HG03432 (cell line): ENCODE measurements around the gene ZNF501.

Experiments used
- ATAC-seq: cut with Tn5 transposase; IDR thresholded peaks from one replicate; pipeline ENCODE4 v1.9.1; 2021; ENCODE audit warnings: mild to moderate bottlenecking, moderate library complexity; ENCODE audit not compliant: unreplicated experiment

ZNF501 gene

DNA sequence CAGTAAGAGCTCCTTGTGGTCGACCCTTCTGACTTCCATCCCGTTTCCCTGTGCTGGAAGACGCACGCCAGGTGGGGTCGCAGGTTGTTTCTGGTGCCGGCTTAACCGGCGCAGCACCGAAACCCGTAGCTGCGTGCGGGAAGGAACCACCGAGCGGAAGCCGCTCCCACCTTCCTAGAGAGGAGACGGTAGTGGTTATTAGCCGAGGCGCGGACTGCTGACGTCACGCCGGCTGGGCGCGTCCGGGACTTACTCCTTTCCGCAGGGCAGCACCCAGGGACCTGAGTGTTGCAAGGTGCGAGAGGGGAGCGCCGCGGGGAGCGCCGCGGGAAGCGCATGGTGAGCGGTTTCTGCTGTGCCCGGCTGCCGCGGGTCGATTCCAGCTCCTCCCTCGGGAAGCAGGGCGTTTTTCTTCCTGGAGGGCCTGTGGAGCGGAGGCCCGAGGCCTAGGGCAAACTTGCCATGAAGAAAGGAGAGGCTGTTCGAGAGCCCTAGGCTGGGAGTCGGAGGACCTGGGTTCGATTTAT is at the start of gene ZNF501:
TSS of gene ZNF501 (plus strand) at position 252 of the 527 bp plus-strand sequence. CDS start 4,787 bp downstream, outside the sequence.
- ATAC-seq, result peak; percentile 94

DNA sequence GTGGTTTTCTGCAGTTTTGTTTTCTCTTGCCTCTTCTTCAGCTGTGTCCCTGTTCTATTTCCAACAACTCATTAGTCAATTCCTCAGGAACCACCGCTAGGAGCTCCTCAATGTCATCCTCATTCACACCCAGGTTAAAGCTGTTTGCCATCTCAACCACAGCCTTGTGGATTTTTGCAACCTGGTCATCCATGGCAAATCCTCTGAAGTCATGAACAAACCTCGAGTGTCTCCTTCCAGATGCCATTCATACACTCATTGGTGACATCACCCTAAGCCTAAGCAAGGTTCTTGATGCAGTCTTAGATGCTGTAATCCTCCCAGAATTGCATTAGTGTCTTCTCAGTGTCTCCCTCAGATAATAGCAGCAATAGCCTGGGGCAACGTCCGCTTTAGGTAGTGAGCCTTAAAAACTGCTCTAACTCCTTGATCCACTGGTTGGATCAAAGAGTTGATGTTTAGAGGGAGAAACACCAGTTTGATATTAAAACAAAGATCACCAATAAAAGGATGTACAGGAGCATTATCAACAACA is 48.4 kb upstream of the ZNF501 start:
- no peak for ATAC-seq

DNA sequence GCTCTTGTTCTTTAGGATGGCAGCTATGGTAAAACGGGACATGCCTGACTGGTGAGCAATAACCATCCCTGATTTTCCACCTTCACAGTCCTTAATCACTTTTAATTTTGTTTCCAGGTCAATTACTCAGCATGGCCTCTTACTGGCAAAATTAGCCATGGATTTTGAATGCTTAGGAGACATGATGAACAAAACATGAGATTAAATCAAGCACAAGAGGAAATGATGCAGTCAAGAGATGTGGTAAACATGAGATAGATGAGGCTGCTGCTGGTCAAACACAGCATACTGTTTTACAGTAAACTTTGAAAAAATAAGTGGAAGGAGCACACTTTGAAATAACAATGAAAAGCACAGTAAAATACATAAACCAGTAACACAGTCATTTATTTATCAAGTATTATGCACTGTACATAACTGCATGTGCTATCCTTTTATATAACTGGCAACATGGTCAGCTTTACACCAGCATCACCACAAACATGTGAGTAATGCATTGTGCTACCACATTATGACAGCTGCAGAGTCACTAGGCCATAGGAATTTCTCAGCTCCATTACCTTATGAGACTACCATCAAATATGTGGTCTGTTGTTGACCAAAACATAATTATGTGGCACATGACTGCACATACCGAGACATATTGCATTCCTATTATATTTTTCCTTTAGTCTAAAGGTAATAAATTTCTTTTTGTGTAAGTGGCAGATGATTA is 47.1 kb upstream of the ZNF501 start:
- ATAC-seq, result no peak

DNA sequence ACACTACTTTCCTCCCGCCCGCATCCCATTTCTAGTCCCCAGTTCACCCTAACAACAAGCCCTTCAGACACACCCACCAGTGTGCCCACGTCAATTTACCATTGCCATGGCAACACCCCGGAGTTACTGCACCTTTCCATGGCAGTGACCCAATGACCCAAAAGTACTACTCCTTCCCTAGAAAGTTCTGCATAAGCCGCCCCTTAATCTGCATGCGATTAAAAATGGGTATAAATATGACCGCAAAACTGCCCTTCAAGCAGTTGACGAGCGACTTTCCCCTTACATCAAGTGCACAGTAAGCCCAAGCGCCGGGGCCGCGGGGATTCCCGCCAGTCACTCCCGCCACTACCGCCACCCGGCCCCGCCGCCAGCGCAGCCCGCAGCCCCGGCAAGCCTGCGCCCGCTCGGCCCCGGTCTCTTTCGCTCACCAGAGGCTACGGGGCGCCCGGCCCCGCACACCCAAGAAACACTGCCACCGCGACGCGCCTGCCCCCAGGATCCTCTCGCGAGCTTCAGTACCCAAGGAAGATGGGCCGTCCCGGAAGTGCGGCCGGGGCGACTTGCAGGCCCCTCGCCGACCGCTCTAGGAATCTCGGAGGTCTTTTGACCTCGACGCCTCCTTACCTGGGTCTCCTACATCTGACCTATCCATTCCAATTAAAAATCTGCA is 44.2 kb upstream of the ZNF501 start:
- peak; percentile 66 for ATAC-seq

DNA sequence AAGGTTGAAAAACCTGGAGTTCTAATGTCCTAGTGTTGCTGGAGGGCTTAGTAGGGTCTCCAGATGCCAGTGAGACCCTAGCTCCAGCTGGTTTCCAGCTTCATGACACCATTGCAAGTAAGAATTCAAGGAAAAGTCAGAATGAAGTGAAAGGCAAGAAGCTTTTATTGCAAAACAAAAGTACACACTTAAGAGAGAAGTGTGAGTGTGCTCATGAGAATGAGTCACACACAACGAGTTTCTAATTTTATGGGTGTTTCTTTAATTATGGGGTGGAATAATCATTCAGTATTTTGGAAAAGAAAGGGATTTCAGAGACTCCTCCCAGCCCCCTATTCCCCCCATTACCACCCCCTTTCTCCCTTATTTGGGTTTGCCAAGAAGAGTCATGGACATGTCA is 41.5 kb upstream of the ZNF501 start:
- no peak for ATAC-seq

DNA sequence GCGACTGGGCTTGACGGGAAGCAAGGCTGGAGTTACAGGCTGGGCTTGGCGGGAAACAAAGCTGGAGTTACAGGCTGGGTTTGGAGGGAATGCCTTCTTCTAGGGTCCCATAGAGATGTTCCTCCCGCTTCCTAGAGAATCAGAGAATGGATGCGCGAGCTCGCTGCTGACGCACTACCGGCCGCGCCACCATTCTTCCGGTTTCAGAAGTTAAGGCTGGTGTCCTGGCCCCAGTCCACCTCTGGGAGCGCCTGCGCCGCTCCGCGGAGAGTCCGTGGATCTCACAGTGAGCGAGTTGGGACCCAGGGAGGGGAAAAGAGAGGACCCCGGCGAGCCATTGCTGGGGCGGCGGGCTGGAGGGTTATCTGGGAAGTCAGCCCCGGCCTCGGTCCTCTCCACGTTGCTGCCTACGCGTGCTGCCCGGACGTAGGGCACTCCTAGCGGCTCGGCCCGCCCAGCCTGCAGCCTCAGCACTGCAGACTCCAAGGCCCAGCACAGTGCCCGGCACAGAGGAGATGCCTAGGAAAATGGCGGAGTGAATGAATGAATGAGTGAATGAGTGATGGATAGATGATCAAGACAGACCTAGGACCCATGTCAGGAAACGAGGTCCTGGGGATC is 16.9 kb upstream of the ZNF501 start, which contains the start of gene ZNF502:
TSS of gene ZNF502 (plus strand) at position 206 of the 621 bp plus-strand sequence. CDS start 7,602 bp downstream, outside the sequence.
- ATAC-seq, result no peak

DNA sequence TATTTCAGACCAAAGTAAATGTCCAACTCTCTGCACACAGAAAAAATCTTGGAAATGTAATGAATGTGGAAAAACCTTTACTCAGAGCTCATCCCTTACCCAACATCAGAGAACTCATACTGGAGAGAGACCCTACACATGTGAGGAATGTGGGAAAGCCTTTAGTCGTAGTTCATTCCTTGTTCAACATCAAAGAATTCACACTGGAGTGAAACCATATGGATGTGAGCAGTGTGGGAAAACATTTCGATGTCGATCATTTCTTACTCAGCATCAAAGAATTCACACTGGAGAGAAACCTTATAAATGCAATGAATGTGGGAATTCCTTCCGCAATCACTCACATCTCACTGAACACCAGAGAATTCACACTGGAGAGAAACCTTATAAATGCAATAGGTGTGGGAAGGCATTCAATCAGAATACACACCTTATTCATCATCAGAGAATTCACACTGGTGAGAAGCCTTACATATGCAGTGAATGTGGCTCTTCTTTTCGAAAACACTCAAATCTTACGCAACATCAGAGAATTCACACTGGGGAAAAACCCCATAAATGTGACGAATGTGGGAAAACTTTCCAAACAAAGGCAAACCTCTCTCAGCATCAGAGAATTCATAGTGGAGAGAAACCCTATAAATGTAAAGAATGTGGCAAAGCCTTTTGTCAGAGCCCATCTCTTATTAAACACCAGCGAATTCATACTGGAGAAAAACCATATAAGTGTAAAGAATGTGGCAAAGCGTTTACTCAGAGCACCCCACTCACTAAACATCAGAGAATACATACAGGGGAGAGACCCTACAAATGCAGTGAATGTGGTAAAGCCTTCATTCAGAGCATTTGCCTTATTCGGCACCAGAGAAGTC is 8.0 kb upstream of the ZNF501 start:
- ATAC-seq, result no peak

DNA sequence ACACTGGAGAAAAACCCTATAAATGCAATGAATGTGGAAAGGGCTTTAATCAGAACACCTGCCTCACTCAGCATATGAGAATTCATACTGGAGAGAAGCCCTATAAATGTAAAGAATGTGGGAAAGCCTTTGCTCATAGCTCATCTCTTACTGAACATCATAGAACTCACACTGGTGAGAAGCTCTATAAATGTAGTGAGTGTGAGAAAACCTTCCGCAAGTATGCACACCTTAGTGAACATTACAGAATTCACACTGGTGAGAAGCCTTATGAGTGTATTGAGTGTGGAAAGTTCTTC is 7.4 kb upstream of the ZNF501 start:
- ATAC-seq, result no peak

DNA sequence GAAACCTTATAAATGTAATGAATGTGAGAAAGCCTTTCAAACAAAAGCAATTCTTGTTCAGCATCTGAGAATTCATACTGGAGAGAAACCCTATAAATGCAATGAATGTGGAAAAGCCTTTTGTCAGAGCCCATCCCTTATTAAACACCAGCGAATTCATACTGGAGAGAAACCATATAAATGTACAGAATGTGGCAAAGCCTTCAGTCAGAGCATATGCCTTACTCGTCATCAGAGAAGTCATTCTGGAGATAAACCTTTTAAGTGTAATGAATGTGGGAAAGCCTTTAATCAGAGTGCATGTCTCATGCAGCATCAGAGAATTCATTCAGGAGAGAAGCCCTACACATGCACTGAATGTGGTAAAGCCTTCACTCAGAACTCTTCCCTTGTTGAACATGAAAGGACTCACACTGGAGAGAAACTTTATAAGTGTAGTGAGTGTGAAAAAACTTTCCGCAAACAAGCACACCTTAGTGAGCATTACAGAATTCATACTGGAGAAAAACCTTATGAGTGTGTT is 5.3 kb downstream of the ZNF501 start:
- no peak for ATAC-seq

DNA sequence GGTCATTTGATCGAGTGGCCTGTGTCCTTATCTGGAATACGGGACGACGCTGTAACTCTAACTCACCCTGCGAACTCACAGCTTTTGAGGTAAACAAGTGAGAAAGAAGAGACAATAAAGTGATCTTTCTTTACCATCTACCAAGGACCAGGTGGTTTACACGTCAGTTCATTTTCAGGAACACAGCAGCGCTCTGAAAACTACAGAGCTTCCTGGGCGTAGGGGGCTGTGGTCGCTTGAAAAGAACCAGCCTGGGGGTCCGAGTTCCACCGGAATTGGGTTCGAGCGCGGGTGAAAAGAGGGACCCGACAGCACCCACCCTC is 31.6 kb downstream of the ZNF501 start:
- peak; percentile 2 for ATAC-seq

DNA sequence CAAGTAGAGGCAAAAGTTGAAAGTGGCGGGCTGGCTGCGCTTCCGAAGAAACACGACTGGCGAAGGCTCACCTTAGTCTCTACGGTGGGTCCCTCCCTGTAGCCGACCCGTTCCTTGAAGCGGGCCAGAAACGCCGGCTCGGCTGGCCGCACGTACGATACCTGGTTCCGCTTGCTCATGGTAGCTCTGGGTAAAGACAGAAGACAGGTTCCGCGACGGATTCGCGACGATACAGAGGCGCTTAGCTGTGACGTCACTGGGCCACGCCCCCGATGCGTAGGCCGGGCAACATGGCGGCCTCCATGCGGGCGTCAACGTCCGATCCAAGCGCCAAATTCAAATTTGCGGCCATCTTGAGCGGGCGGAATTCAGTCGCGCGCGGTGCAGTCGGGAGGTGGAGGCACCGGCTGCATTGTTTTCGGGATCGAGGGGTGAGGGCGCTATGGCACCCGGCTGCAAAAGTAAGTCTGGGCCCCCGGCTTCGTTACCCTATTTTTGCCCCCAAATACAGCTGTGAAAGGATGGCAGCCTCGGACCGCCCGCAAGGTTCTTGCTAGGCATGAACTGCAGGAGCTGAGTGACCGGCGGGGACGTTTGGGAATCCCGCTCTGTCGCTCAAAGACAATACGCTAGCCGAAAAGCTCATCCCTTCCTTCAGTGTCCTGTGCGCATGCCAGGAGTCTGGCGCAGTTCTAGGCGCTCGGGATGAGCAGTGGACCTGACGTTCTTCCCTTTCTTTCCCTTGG is 32.2 kb downstream of the ZNF501 start, which contains the start of the genes KIAA1143 and KIF15:
TSS of gene KIAA1143 (minus strand) at position 196 of the 746 bp plus-strand sequence. CDS start at position 179, 17 bp downstream.
TSS of gene KIF15 (plus strand) at position 371 of the 746 bp plus-strand sequence. CDS start at position 443, 72 bp downstream.
- peak; percentile 92 for ATAC-seq

DNA sequence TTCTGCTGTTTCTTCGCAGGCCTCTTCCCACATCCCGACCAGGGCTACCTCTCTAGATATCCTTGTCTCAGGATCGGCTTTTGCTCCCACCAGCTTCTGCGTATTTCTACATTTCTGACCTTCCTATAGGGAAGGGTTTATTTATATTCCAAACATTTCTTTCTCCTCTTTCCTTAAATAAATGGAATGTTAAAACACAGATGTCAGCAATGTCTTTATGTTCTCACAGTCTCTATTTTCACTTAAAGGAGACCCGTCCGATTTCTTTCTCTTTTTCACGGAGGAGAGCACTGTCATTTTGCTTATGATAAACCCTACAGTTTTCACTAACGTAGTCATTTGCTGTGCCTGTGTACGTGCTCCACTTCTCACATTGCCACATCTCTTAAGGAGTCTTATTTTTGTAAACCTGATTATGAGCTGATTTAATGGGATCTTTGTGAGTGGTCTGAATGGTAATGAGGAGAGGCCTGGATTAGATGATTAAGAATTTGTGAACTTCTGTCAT is 32.8 kb downstream of the ZNF501 start:
- no peak for ATAC-seq

DNA sequence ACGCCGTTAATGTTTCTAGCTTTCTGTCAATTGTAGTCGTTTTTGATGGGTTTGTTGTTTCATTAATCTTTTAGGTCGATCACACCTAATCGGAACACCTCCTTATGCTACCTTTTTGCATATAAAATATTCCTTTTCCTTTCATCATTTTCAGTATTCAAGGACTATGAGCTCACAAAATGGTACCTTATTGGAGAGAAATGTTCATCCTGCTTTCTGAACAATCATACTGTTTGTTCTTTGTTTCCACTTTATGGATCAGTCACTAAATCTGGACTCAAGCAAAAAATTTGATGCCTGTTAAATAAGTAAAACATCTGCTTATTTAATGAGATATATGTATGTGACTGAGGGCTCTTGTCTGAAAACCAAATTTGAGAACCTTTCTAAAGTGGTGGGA is 33.3 kb downstream of the ZNF501 start:
- ATAC-seq, result no peak

DNA sequence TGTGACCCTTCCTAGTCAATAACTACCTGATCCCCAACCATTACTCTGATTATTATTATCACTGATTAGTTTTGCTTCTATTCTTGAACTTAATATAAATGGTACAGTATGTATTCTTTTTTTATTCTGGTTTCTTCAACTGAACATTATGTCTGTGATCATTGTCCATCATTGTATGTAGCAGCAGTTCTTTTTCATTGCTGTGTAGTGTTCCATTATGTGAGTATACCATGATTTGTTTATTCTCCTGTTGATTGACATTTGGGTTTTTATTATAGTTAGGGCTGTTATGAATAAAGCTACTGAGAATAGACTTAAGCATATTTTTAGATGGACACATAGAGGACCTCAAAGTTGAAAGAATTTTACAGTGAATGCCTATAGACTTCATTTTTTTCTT is 34.8 kb downstream of the ZNF501 start:
- no peak for ATAC-seq

DNA sequence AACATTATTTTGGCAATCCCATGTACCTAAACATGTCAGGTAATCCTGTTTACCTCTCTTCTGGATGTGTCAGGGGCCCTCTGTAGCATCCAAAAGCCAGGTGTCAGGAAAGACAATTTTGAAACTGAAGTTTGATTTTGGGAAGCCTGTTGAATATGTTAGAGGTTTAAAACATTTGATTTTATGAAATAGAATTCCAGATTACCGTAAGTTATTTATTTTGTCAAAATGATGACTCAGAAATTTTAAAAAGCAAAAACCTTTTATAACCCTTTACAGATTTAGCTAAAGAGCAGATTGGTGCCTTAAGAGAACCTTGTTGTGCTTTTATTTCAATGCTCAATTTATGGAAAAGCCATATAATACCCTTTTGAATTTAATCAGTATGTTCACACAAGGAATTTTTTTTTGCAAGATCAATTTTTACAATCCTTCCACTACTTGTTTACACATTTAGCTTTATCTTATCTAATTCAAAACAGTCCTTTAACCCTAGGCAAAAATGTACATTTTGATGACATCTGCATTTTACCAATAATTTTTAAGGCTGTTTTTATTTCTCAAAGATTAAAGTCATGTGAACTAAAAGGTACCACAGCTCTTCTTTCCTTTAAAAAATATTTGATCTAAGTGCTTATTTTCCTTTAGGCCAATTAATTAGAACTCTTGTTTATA is 42.1 kb downstream of the ZNF501 start:
- no peak for ATAC-seq

DNA sequence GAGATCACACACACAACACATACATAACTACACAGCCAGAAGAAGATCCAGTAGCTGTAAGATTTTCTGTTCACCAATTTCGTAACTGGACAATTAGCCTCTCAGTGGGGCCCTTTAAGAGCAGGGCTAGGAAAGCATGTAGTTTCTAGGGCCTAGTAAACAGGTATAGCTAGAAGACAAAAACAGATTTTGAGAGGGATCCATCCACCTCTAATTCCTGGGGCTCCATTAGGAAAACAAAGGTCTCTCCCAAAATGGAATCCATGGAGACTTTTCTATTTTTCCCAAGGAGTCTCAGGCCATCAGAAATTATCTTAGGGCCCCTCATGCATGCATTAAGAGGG is 42.6 kb downstream of the ZNF501 start:
- ATAC-seq, result no peak

DNA sequence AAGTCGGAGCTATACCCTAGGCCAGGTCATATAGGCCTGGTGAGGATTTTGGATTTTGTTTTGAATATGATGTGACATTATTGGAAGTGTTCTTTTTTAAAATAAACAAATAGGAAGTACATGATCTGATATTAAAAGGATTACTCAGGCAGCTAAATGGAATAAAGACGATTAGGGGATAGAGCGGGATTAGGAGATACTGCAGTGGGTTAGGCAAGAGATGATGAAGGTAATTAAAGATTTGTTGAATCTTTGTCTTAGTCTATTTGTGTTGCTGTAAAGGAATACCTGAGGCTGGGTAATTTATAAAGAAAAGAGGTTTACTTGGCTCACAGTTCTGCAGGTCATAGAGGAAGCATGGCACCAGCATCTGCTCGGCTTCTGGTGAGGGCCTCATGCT is 53.5 kb downstream of the ZNF501 start:
- no peak for ATAC-seq
